ENCODE measurements around the gene ADGRG3. TPM values are rescaled to one million over a fixed set of nuclear protein-coding genes. Genes with fewer than 3 reads are reported as not detected.

Gene ADGRG3
- total and polyA plus RNA-seq, 2 of the 8 experiments (the other 6 are each of a cell fraction or from before 2014, with no cell fraction given) = 0.28 to 0.98 TPM

DNA sequence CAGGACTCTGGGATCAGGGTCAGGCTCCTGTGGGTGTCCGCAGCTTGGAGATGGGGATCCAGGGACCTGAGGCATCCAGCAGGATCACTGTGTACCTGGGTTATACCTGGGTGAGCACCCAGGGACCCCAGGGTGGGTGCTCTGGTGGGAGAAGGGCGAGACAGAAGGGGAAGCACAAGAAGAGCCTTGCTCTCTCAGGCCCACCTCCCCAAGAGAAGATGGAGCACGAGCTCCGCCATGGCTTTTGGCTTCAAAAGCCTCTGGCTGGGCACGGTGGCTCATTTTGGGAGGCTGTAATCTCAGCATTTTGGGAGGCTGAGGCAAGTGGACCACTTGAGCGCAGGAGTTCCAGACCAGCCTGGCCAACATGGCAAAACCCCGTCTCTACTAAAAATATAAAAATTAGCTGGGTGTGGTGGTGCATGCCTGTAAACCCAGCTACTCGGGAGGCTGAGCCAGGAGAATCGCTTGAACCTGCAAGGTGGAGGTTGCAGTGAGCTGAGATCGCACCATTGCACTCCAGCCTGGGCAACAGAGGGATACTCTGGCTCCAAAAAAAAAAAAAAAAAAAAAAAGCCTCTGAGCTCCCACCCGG is 35.4 kb downstream of the ADGRG3 start:
- no peak overlapping the region for H2BK15ac ChIP-seq (ENCODE audit: low read length)
- H3K23ac ChIP-seq (ENCODE audit: insufficient read length) = no peak overlapping the region
- peaks cover 18% of the 10 kb centered on the region; the same call in 1 of the 2 replicates for H3K23me2 ChIP-seq (ENCODE audit: low read depth, low read length)
- no peak overlapping the region for H4K5ac ChIP-seq (ENCODE audit: insufficient read length, low read depth, low read length)
- H3K36me3 ChIP-seq (ENCODE audit: control insufficient read depth in 2 of 4, insufficient read depth in 4 of 4, low read length in 3 of 4) = no peaks in the 10 kb centered on the region
- H2AK5ac ChIP-seq (ENCODE audit: low read depth, low read length) = no peak overlapping the region
- FAIRE-seq (no peak), DNase-seq (ENCODE audit: low read depth in 1 of 2, low spot score in 2 of 2) (no peak)
- no peak overlapping the region for H2BK12ac ChIP-seq (ENCODE audit: low read depth, low read length)
- no peaks in the 10 kb centered on the region for H3K4me1 ChIP-seq (replicated peaks in 1 of 4; ENCODE audit: control insufficient read depth in 3 of 4, insufficient read depth in 4 of 4, low read length in 3 of 4)
- H3K14ac ChIP-seq (ENCODE audit: insufficient read length) = no peak overlapping the region
- no peak overlapping the region for H3K4me3 ChIP-seq (ENCODE audit: extremely low read depth in 1 of 4, insufficient read depth in 2 of 4, low read depth in 3 of 4, low read length in 4 of 4)
- ChIA-PET POLR2A (ENCODE audit: partially characterized antibody) (interaction anchor here (1.8 to 2.2 kb wide), 2 partner anchors 11 to 14 kb away, joined by 6 read pairs; no protein-coding TSS in a partner anchor), CTCF (ENCODE audit: partially characterized antibody) (interaction anchor here (1.2 to 1.5 kb wide), 5 partner anchors 11 to 127 kb away, joined by 3 to 4 read pairs (median 3); no protein-coding TSS in a partner anchor)
- no peak overlapping the region for H2BK20ac ChIP-seq (ENCODE audit: low read length)
- peaks cover 0 to 3% of the 10 kb centered on the region in 2 experiments for H4K20me1 ChIP-seq (replicated peaks in 1 of 2; ENCODE audit: control insufficient read depth in 1 of 2, insufficient read depth in 2 of 2, low read length in 2 of 2)
- H3K9ac ChIP-seq (replicated peaks in 1 of 4; ENCODE audit: extremely low read depth in 1 of 4, low read depth in 3 of 4, low read length in 3 of 4) = no peak overlapping the region
- no peaks in the 10 kb centered on the region for H3K9me3 ChIP-seq (ENCODE audit: insufficient read depth in 2 of 2, low read depth in 1 of 2, low read length in 1 of 2)
- no peak overlapping the region for H3K56ac ChIP-seq (replicated peaks; ENCODE audit: insufficient read length, low read depth, low read length)
- no peak overlapping the region for H2AFZ ChIP-seq (ENCODE audit: low read length)
- 82% methylated on average over 11 of the region's 11 CpGs; no CpG with 5 or more reads in 1 of the 2 experiments for WGBS, 2 experiments (ENCODE audit: extremely low coverage in 1 of 2, insufficient coverage in 1 of 2, insufficient read length in 1 of 2, insufficient replicate concordance in 2 of 2, low coverage in 1 of 2, low lambda C conversion rate in 2 of 2, missing lambda C conversion rate in 1 of 2)
- no peak overlapping the region for H2BK5ac ChIP-seq (ENCODE audit: low read depth, low read length)
- H2BK120ac ChIP-seq (replicated peaks; ENCODE audit: low read depth, low read length) = no peak overlapping the region
- H3K18ac ChIP-seq (ENCODE audit: extremely low read depth, low read length) = no peak overlapping the region
- no peaks in the 10 kb centered on the region for H3K79me1 ChIP-seq (ENCODE audit: low read depth, low read length)
- no peaks in the 10 kb centered on the region; a peak in 2 of 7 replicates for H3K27me3 ChIP-seq (replicated peaks in 1 of 4; ENCODE audit: control insufficient read depth in 3 of 4, extremely low read depth in 1 of 4, insufficient read depth in 3 of 4, low read length in 3 of 4)
- H3K4ac ChIP-seq (replicated peaks; ENCODE audit: insufficient read length, low read depth, low read length) = no peak overlapping the region
- H4K8ac ChIP-seq (ENCODE audit: extremely low read depth, insufficient read depth, low read length) = no peak overlapping the region
- no peak overlapping the region for H3K4me2 ChIP-seq (ENCODE audit: insufficient read depth in 1 of 2, low read depth in 2 of 2, low read length in 2 of 2)
- H4K91ac ChIP-seq (replicated peaks; ENCODE audit: insufficient read length, low read length) = no peak overlapping the region
- H3K79me2 ChIP-seq (ENCODE audit: control insufficient read depth in 1 of 2, insufficient read depth in 2 of 2, low read length in 2 of 2) = no peaks in the 10 kb centered on the region
- H3K27ac ChIP-seq (ENCODE audit: low read depth, low read length) = no peak overlapping the region
- TF ChIP-seq RNF2 (IDR thresholded peaks at IDR 0.05; ENCODE audit: borderline replicate concordance, low read depth, low read length, missing control alignments, poor library complexity, severe bottlenecking) = no peak
- TF ChIP-seq FOSL1 (IDR thresholded peaks at IDR 0.05; ENCODE audit: insufficient read depth, low read depth, low read length) = no peak
- no peak for TF ChIP-seq SIN3A (conservative IDR thresholded peaks at IDR 0.05 in 1 of 2, IDR thresholded peaks at IDR 0.05 in 1 of 2; ENCODE audit: low read depth in 1 of 2, low read length in 2 of 2)
- TF ChIP-seq HDAC2 (IDR thresholded peaks at IDR 0.05; ENCODE audit: borderline replicate concordance in 1 of 2, low read depth in 2 of 2, low read length in 2 of 2) = no peak
- TF ChIP-seq JUND (IDR thresholded peaks at IDR 0.05; ENCODE audit: low read length) = no peak
- no peak for TF ChIP-seq ZNF274 (IDR thresholded peaks at IDR 0.05; ENCODE audit: borderline replicate concordance, extremely low read depth, low read length)
- TF ChIP-seq CBX5 (IDR thresholded peaks at IDR 0.05; ENCODE audit: low read depth, low read length) = no peak
- no peak for TF ChIP-seq RFX5 (IDR thresholded peaks at IDR 0.05; ENCODE audit: borderline replicate concordance, low read depth, low read length)
- no peak for TF ChIP-seq EP300 (IDR thresholded peaks at IDR 0.05; ENCODE audit: borderline replicate concordance in 1 of 2, low read depth in 2 of 2, low read length in 2 of 2)
